GM10248 (cell line): ENCODE measurements around the gene BCL2L11.
A peak's percentile ranks its signal among the peaks of the same experiment; 100 is the strongest.

Experiments
- CTCF ChIA-PET: fragments of 300-600 bp; sonication (Branson Sonifier 250); formaldehyde crosslinking; extraction: SDS; loops from one replicate; lab custom pipeline; 2021; ENCODE audit warnings: antibody characterized with exemption; lab: Yijun Ruan, JAX
- POLR2A ChIA-PET: fragments of 350-650 bp; sonication (Branson Sonifier 250); formaldehyde crosslinking; extraction: SDS; loops from one replicate; lab custom pipeline; 2020; ENCODE audit warnings: antibody characterized with exemption; lab: Yijun Ruan, JAX
- DNase-seq: peaks from one replicate; pipeline ENCODE4 v3.0.0; 2012; ENCODE audit errors: extremely low spot score
- CTCF ChIP-seq: IDR thresholded peaks from 2 replicates; pipeline ENCODE4 v1.5.1; 2012; ENCODE audit warnings: mild to moderate bottlenecking, low read depth; ENCODE audit errors: extremely low read depth, missing control alignments, control extremely low read depth

BCL2L11 gene

DNA sequence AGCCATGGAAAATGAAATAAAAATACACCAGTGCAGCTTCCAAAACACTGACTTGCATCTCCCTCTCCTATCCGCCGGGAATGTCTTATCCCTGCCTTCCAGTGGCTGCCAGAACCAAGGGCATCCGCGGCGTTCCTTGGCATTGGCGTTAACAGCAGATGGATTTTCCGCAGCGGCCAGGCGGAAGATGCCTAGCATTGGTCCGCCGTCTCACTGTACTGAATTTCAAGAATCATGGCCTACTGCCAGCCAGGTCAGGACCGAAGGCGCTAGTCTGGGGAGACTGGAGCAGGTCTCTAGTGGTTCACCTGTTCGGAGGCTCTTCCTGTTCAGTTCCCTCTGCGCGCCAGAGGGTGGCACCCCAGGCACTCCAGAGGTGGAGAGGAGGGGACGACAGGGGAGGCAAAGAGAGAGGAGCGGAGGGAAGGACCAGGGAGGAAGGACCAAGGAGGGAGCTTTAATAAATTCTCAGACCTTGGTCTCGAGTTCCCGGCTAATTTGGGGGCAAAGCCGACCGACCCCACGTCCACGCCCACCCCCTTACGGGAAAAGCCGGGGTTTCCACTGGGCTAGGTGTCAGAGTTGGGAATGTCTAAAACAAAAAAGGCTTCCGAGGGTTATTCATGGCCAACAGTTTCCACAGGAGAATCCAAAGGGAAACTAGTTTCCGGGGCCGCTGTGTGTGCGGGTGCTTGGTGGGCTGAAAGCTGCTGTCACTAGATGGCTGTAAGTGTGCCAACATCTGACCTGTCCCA is 3.7 kb upstream of the BCL2L11 start:
- peak; percentile 69 for DNase-seq
- ChIA-PET POLR2A (no interaction called here), CTCF (interaction anchor here (1.1 to 1.5 kb wide), 3 partner anchors 10 to 263 kb away, joined by 3 read pairs; no protein-coding TSS in a partner anchor)
- TF ChIP-seq CTCF: peak; percentile 80

DNA sequence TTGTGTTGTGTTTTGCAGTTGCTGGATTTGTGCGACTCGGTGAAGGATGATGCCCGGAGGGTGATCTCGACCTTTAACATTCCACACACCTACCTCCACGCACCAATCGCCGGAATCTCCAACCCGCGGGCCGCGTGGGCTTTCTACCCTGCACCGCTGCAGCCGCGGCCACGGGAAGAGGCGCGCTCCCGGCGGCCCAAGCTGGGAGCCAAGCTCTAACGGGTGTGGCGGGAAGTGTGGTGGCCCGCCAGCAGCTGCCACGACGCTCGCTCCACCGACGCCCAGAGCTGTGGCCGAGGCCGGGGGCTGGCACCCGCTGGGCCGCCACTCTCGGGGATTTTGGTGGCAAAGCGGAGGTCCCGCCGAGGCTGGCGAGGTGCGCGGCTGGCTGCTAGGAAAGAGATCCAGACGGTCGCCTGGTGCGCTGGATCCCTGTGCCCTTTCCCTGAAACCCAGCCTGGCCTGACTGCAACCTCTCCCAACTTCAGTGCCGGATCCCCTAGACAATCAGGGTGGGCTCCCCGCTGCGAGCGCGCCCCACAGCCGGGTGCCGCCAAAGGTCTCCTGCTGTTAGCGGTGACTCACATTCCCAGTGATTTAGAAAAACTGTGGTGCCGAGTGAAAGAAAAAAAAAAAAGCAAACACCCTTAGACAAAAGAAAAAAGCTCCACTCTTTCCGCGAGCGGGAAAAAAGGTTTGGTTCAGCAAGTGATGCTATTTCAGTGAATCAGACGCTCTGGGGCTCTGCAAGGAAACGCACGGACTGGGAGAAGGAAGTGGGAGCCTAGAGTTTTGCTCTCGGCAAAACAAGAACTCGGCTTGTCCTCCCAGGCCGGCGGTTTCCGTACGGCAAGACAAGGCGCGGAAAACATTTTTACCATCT is 2.9 kb upstream of the BCL2L11 start:
- no peak for DNase-seq
- TF ChIP-seq CTCF: no peak
- ChIA-PET CTCF (interaction anchor here (1.1 to 1.5 kb wide), 3 partner anchors 10 to 264 kb away, joined by 3 read pairs; no protein-coding TSS in a partner anchor), POLR2A (no interaction called here)

GRCh38 chr2:111118481-111118980 is 2.2 kb upstream of the BCL2L11 start:
- ChIA-PET POLR2A (no interaction called here), CTCF (interaction anchor here (1.5 kb wide), 1 partner anchor 265 kb away, joined by 3 read pairs; no protein-coding TSS in a partner anchor)
- DNase-seq: no peak
- no peak for TF ChIP-seq CTCF

DNA sequence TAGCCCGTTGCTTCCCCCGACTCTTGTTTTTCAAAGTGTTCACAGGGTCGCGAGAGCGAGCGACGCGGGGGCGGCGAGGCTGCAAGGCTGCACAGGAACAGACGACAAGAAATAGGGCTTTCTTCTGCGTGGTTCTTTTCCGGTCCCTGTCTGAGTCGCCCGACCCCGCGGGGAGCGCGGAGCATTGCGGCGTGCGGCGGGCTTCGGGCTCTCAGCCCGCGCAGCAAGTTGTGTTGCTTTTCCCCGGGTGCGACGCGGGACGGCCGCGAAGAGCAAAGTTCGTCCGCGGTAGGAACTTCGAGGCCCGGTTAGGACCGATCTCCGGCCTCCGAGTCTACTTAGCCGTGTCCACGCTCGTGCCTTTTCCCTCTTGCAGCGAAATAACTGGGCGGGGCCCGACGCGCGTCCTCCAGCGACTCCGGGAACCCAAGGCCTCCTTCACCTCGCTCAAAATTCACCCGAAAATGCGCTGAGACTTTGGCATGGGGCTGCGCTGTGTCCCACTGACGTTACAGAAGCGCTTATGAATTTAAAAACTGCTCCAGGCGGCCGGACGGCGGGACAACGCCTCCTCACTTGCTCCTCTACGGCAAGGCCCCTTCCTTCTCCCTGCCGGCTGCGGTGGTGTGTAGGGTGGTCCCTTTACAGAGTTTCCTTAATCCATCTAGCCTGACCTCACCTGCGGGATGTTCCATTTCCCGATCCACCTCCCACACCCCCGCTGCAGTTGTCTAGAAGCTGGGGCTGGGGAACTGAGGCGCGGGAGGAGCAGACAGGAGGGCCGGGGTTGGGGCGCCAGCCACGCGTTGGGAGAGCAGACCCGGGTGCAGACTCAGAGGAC is 1.5 kb upstream of the BCL2L11 start:
- peak; percentile 18 for DNase-seq
- ChIA-PET CTCF (interaction anchor here (1.1 to 1.9 kb wide), 2 partner anchors 264 to 307 kb away, joined by 3 to 7 read pairs; no protein-coding TSS in a partner anchor), POLR2A (no interaction called here)
- no peak for TF ChIP-seq CTCF

- DNase-seq: peak; percentile 35
- no peak for TF ChIP-seq CTCF
- ChIA-PET CTCF (interaction anchor here (1.1 to 1.9 kb wide), 4 partner anchors 68 to 308 kb away, joined by 3 to 7 read pairs (median 4); no protein-coding TSS in a partner anchor), POLR2A (interaction anchor here (1.1 to 1.7 kb wide), 4 partner anchors 20 to 76 kb away, joined by 3 to 8 read pairs (median 4); no protein-coding TSS in a partner anchor)
These were observed 877 bp upstream of the BCL2L11 start for GRCh38 chr2:111119822-111120252.
